ENCODE data around the gene AGPAT2.

- TF ChIP-seq CTCF (IDR thresholded peaks at IDR 0.05) (no peak), POLR2AphosphoS5 (IDR thresholded peaks at IDR 0.05) (no peak), POLR2A (IDR thresholded peaks at IDR 0.05) (no peak)
These were observed 43.0 kb downstream of the AGPAT2 start for GRCh38 chr9:136644343-136644592.

All from gastroesophageal sphincter (tissue), 3 donors.